Spleen (tissue), 11 donors: Measurements from ENCODE around the gene FADS6. TPM values are rescaled to one million over a fixed set of nuclear protein-coding genes. Genes with fewer than 3 reads are reported as not detected.

Experiments
- DNase-seq: peaks from one replicate; pipeline ENCODE4 v3.0.0-alpha.2; 2020
- H3K27ac ChIP-seq, 8 donors: fragments of 200-600 bp; sonication (generic) in 7 of 8; 1 replicate in 4 of 8; 2 replicates in 4 of 8; pipeline versions ENCODE4 v1.5.0 to v1.8.0; 2016 to 2021; ENCODE audit warnings: inconsistent platforms in 4 of 8, mild to moderate bottlenecking in 4 of 8, moderate library complexity in 1 of 8
- H3K27me3 ChIP-seq, 7 donors: fragments of 200-600 bp; sonication (generic) in 6 of 7; replicated peaks in 1 of 7; 1 replicate in 4 of 7; 2 replicates in 3 of 7; pipeline versions ENCODE4 v1.5.0 to v1.8.0; 2016 to 2021; ENCODE audit warnings: inconsistent platforms in 3 of 7, mild to moderate bottlenecking in 1 of 7
- H3K36me3 ChIP-seq, 6 donors: fragments of 200-600 bp; sonication (generic) in 5 of 6; 1 replicate in 4 of 6; 2 replicates in 2 of 6; pipeline versions ENCODE4 v1.5.0 to v1.8.0; 2016 to 2021; ENCODE audit warnings: inconsistent platforms in 2 of 6
- H3K4me1 ChIP-seq, 6 donors: fragments of 200-600 bp; sonication (generic) in 5 of 6; 1 replicate in 3 of 6; 2 replicates in 3 of 6; pipeline versions ENCODE4 v1.5.0 to v1.8.0; 2016 to 2021; ENCODE audit warnings: inconsistent platforms in 3 of 6
- H3K4me3 ChIP-seq, 8 donors: fragments of 200-600 bp; sonication (generic) in 7 of 8; 1 replicate in 4 of 8; 2 replicates in 4 of 8; pipeline versions ENCODE4 v1.5.0 to v1.8.0; 2016 to 2021; ENCODE audit warnings: inconsistent platforms in 4 of 8, mild to moderate bottlenecking in 4 of 8, moderate library complexity in 2 of 8
- H3K9me3 ChIP-seq, 8 donors: fragments of 200-600 bp; sonication (generic) in 7 of 8; 1 replicate in 4 of 8; 2 replicates in 4 of 8; pipeline versions ENCODE4 v1.5.0 to v1.8.0; 2016 to 2021; ENCODE audit warnings: inconsistent platforms in 4 of 8
- CTCF ChIP-seq, 11 experiments: fragments of 200-600 bp in 7 of 11; fragments of 450-650 bp in 4 of 11; sonication (generic) in 4 of 11; IDR thresholded peaks in 8 of 11; conservative IDR thresholded peaks in 3 of 11; 1 replicate in 7 of 11; 2 replicates in 4 of 11; pipeline versions ENCODE4 v1.4.0 to v1.8.0; 2016 to 2021; ENCODE audit warnings: antibody characterized with exemption in 11 of 11, inconsistent platforms in 4 of 11, mild to moderate bottlenecking in 1 of 11
- POLR2A ChIP-seq, 3 donors: fragments of 450-650 bp; IDR thresholded peaks; one replicate each; pipeline ENCODE4 v1.5.1; 2017; ENCODE audit warnings: antibody characterized with exemption in 3 of 3, mild to moderate bottlenecking in 1 of 3
- POLR2AphosphoS5 ChIP-seq, 3 donors: sonication (generic); formaldehyde crosslinking; IDR thresholded peaks; one replicate each; pipeline ENCODE4 v1.5.1; 2017; ENCODE audit warnings: antibody characterized with exemption in 3 of 3
- WGBS, 5 donors: extraction: QIAGEN DNeasy Blood & Tissue Kit in 3 of 5; methylation state at CpG; one replicate each; pipeline versions ENCODE4 v1.1.5 to v1.1.7; 2013 to 2018; 5-methylcytosine and 5-hydroxymethylcytosine counted together
- intact Hi-C: fragments of 100-400 bp; cut with DNase I; formaldehyde crosslinking; loops from one replicate; pipeline ENCODE4 v1.15.0; 2023; ENCODE audit warnings: low total_unique reads
- polyA plus RNA-seq, 3 donors: library from polyadenylated mRNA; stranded (reverse); fragments of 200-250 nt; gene quantifications; one replicate each; pipeline ENCODE4 v1.2.1, GENCODE V29; 2013
- total RNA-seq, 7 donors: library from RNA; depleted of rRNA in 3 of 7; stranded (reverse); fragments of >200 nt in 3 of 7; fragmentation: NEBNext Ultra II Directional in 4 of 7; extraction: Animal tissue kit (Norgen Biotek cat#: 25700) in 4 of 7; gene quantifications; one replicate each; pipeline versions ENCODE4 v1.1.0 to v1.2.1, GENCODE V29; 2016 to 2021
- donor health status: healthy with polysubstance abuse.
- donor health status: DM: no; HTN: no; CAD: no; lungs with moderate emphysema.
- donor health status: DM: no; HTN: no; CAD: no.
- donor health status: Bipolar disorder and iron deficiency.
- donor health status: healthy.
- donor health status: DM: no; HTN: no; CAD: no.
- donor health status: DM: yes; HTN: yes; CAD: no.

FADS6 gene
- total and polyA plus RNA-seq, 10 donors = 0.13 to 8.8 (median 3.3) TPM

GRCh38 chr17:74873037-74873873, 20.2 kb downstream of the FADS6 start:
- Histone ChIP-seq H3K36me3 (no peaks in the 10 kb centered on the region), H3K27ac (peak overlapping the region; percentile 86 to 95 (median 92)), H3K4me3 (peak overlapping the region; percentile 45 to 82 (median 61)), H3K27me3 (no peaks in the 10 kb centered on the region), H3K9me3 (no peaks in the 10 kb centered on the region), H3K4me1 (peaks cover 3 to 65% (median 45%) of the 10 kb centered on the region in 6 donors)
- TF ChIP-seq POLR2A (IDR thresholded peaks at IDR 0.05) = peak; percentile 83 to 93 (median 87)
- peak; percentile 91 to 99 (median 97) for TF ChIP-seq POLR2AphosphoS5 (IDR thresholded peaks at IDR 0.05)
- peak in 1 of 11 experiments; percentile 31 for TF ChIP-seq CTCF (IDR thresholded peaks at IDR 0.05 in 8 of 11, conservative IDR thresholded peaks at IDR 0.05 in 3 of 11)
- DNase-seq = peak; percentile 99
- intact Hi-C loops = no loop called here
- 0 to 1% (median 0%) methylated on average over 29 to 55 of the region's 55 CpGs for WGBS, 5 donors

GRCh38 chr17:74872313-74873036, 21.0 kb downstream of the FADS6 start, which contains the start of gene FDXR:
FDXR (minus strand) TSS chr17:74872994; CDS start chr17:74872944, 50 bp downstream.
- Histone ChIP-seq H3K9me3 (no peaks in the 10 kb centered on the region), H3K4me1 (peaks cover 3 to 65% (median 48%) of the 10 kb centered on the region in 6 donors), H3K27me3 (no peaks in the 10 kb centered on the region), H3K4me3 (peak within 1 kb of the TSS; percentile 45 to 82 (median 61)), H3K27ac (peak within 1 kb of the TSS; percentile 86 to 95 (median 92)), H3K36me3 (no peaks in the 10 kb centered on the region)
- no peak for TF ChIP-seq CTCF (IDR thresholded peaks at IDR 0.05 in 8 of 11, conservative IDR thresholded peaks at IDR 0.05 in 3 of 11)
- TF ChIP-seq POLR2AphosphoS5 (IDR thresholded peaks at IDR 0.05) = peak; percentile 78 to 83 (median 80)
- peak in 1 of 3 donors; percentile 77 for TF ChIP-seq POLR2A (IDR thresholded peaks at IDR 0.05)
- intact Hi-C loops = no loop called here
- WGBS, 5 donors = 5 to 9% (median 9%) methylated on average over 33 to 38 of the region's 38 CpGs
- no peak for DNase-seq

- Histone ChIP-seq H3K27me3 (no peaks in the 10 kb centered on the region), H3K4me3 (peak overlapping the region in 7 of 8 donors; percentile 45 to 82 (median 65)), H3K27ac (peak overlapping the region in 5 of 8 donors; percentile 35 to 95 (median 55)), H3K9me3 (no peaks in the 10 kb centered on the region), H3K4me1 (peaks cover 3 to 71% (median 49%) of the 10 kb centered on the region in 6 donors), H3K36me3 (peaks cover 0 to 3% (median 1%) of the 10 kb centered on the region in 6 donors)
- DNase-seq = no peak
- intact Hi-C loops = no loop called here
- WGBS, 5 donors = 66 to 82% (median 79%) methylated on average over 11 of the region's 11 CpGs
- TF ChIP-seq CTCF (IDR thresholded peaks at IDR 0.05 in 8 of 11, conservative IDR thresholded peaks at IDR 0.05 in 3 of 11) (no peak), POLR2A (IDR thresholded peaks at IDR 0.05) (no peak), POLR2AphosphoS5 (IDR thresholded peaks at IDR 0.05) (no peak)
These were observed 21.9 kb downstream of the FADS6 start for GRCh38 chr17:74871356-74872076.
